Activated T-cell treated with anti-CD3 and anti-CD28 coated beads, Interleukin-2, amount 50 U/mL, for 24 hours (primary cell): ENCODE measurements around the gene ACSS2.
A peak's percentile ranks its signal among the peaks of the same experiment; 100 is the strongest.

Experiments
- DNase-seq: peaks from one replicate; pipeline ENCODE4 v3.0.0-alpha.2; 2020
- H3K27ac Mint-ChIP-seq: 2 replicates; pipeline ENCODE4 v1.8.0; 2020; ENCODE audit warnings: mild to moderate bottlenecking, mixed read lengths
- H3K27me3 Mint-ChIP-seq: 2 replicates; pipeline ENCODE4 v1.8.0; 2020; ENCODE audit warnings: mixed read lengths
- H3K36me3 Mint-ChIP-seq: 2 replicates; pipeline ENCODE4 v1.8.0; 2020; ENCODE audit warnings: low read depth, mixed read lengths
- H3K4me1 Mint-ChIP-seq: 2 replicates; pipeline ENCODE4 v1.8.0; 2020; ENCODE audit warnings: low read depth, mixed read lengths
- H3K4me3 Mint-ChIP-seq: 2 replicates; pipeline ENCODE4 v1.8.0; 2020; ENCODE audit warnings: mild to moderate bottlenecking, moderate library complexity, mixed read lengths
- H3K9me3 Mint-ChIP-seq: 2 replicates; pipeline ENCODE4 v1.8.0; 2020; ENCODE audit warnings: mixed read lengths

The ACSS2 gene

GRCh38 chr20:34915749-34916455, 39.5 kb downstream of the ACSS2 start:
- no peak for DNase-seq
- Mint-ChIP-seq H3K36me3 (peaks cover 10% of the 10 kb centered on the region), H3K27me3 (no peaks in the 10 kb centered on the region), H3K27ac (no peak overlapping the region), H3K9me3 (no peaks in the 10 kb centered on the region), H3K4me3 (no peak overlapping the region), H3K4me1 (peaks cover 34% of the 10 kb centered on the region)

- H3K4me1 Mint-ChIP-seq, result peaks cover 43% of the 10 kb centered on the region
- H3K27me3 Mint-ChIP-seq, result no peaks in the 10 kb centered on the region
- no peak for DNase-seq
- H3K36me3 Mint-ChIP-seq, result peaks cover 10% of the 10 kb centered on the region
- H3K4me3 Mint-ChIP-seq, result no peak overlapping the region
- no peak overlapping the region for H3K27ac Mint-ChIP-seq
- H3K9me3 Mint-ChIP-seq, result no peaks in the 10 kb centered on the region
Measured at GRCh38 chr20:34916774-34917354, 40.5 kb downstream of the ACSS2 start.

GRCh38 chr20:34920055-34920454, 43.6 kb downstream of the ACSS2 start:
- peak overlapping the region; percentile 49 for H3K27ac Mint-ChIP-seq

GRCh38 chr20:34921436-34921835, 45.0 kb downstream of the ACSS2 start:
- H3K4me3 Mint-ChIP-seq, result no peak overlapping the region
- no peaks in the 10 kb centered on the region for H3K9me3 Mint-ChIP-seq
- peaks cover 45% of the 10 kb centered on the region for H3K4me1 Mint-ChIP-seq
- peak overlapping the region; percentile 38 for H3K27ac Mint-ChIP-seq
- no peak for DNase-seq
- no peaks in the 10 kb centered on the region for H3K27me3 Mint-ChIP-seq
- peaks cover 25% of the 10 kb centered on the region for H3K36me3 Mint-ChIP-seq

More at GRCh38 chr20:34920055-34920454, 43.6 kb downstream of the ACSS2 start:
- Mint-ChIP-seq H3K9me3 (no peaks in the 10 kb centered on the region), H3K4me1 (peaks cover 43% of the 10 kb centered on the region), H3K36me3 (peaks cover 13% of the 10 kb centered on the region), H3K4me3 (no peak overlapping the region), H3K27me3 (no peaks in the 10 kb centered on the region)
- no peak for DNase-seq

- DNase-seq, result no peak
- Mint-ChIP-seq H3K9me3 (no peaks in the 10 kb centered on the region), H3K4me3 (no peak overlapping the region), H3K36me3 (peaks cover 38% of the 10 kb centered on the region), H3K4me1 (peaks cover 34% of the 10 kb centered on the region), H3K27me3 (no peaks in the 10 kb centered on the region), H3K27ac (no peak overlapping the region)
Measured at GRCh38 chr20:34922654-34923381, 46.4 kb downstream of the ACSS2 start.

GRCh38 chr20:34923414-34923813, 47.0 kb downstream of the ACSS2 start:
- DNase-seq, result no peak
- H3K27ac Mint-ChIP-seq, result no peak overlapping the region
- peaks cover 44% of the 10 kb centered on the region for H3K36me3 Mint-ChIP-seq
- H3K27me3 Mint-ChIP-seq, result no peaks in the 10 kb centered on the region
- H3K9me3 Mint-ChIP-seq, result no peaks in the 10 kb centered on the region
- H3K4me1 Mint-ChIP-seq, result peaks cover 28% of the 10 kb centered on the region
- no peak overlapping the region for H3K4me3 Mint-ChIP-seq

- DNase-seq, result no peak
- Mint-ChIP-seq H3K4me3 (no peak overlapping the region), H3K27ac (peak overlapping the region; percentile 0), H3K27me3 (no peaks in the 10 kb centered on the region), H3K36me3 (peaks cover 56% of the 10 kb centered on the region), H3K4me1 (peaks cover 16% of the 10 kb centered on the region), H3K9me3 (no peaks in the 10 kb centered on the region)
Measured at GRCh38 chr20:34925341-34925740, 48.9 kb downstream of the ACSS2 start.

- DNase-seq, result no peak
- Mint-ChIP-seq H3K36me3 (peaks cover 56% of the 10 kb centered on the region), H3K27me3 (no peaks in the 10 kb centered on the region), H3K27ac (peak overlapping the region; percentile 27), H3K9me3 (no peaks in the 10 kb centered on the region), H3K4me1 (peaks cover 11% of the 10 kb centered on the region), H3K4me3 (no peak overlapping the region)
Measured at GRCh38 chr20:34925981-34926380, 49.6 kb downstream of the ACSS2 start.

GRCh38 chr20:34926581-34926980, 50.2 kb downstream of the ACSS2 start:
- Mint-ChIP-seq H3K27me3 (no peaks in the 10 kb centered on the region), H3K4me1 (peaks cover 5% of the 10 kb centered on the region), H3K4me3 (no peak overlapping the region), H3K9me3 (no peaks in the 10 kb centered on the region), H3K36me3 (peaks cover 62% of the 10 kb centered on the region), H3K27ac (peak overlapping the region; percentile 20)
- DNase-seq, result no peak

- no peak for DNase-seq
- no peaks in the 10 kb centered on the region for H3K9me3 Mint-ChIP-seq
- H3K27ac Mint-ChIP-seq, result peak overlapping the region; percentile 63
- H3K27me3 Mint-ChIP-seq, result no peaks in the 10 kb centered on the region
- H3K4me1 Mint-ChIP-seq, result peaks cover 3% of the 10 kb centered on the region
- H3K4me3 Mint-ChIP-seq, result no peak overlapping the region
- peaks cover 73% of the 10 kb centered on the region for H3K36me3 Mint-ChIP-seq
Measured at GRCh38 chr20:34927736-34928135, 51.3 kb downstream of the ACSS2 start.

GRCh38 chr20:34928411-34928810, 52.0 kb downstream of the ACSS2 start:
- Mint-ChIP-seq H3K4me3 (no peak overlapping the region), H3K27me3 (no peaks in the 10 kb centered on the region), H3K4me1 (peaks cover 3% of the 10 kb centered on the region), H3K27ac (peak overlapping the region; percentile 63), H3K9me3 (no peaks in the 10 kb centered on the region), H3K36me3 (peaks cover 79% of the 10 kb centered on the region)
- no peak for DNase-seq

- no peaks in the 10 kb centered on the region for H3K4me1 Mint-ChIP-seq
- DNase-seq, result no peak
- H3K36me3 Mint-ChIP-seq, result peaks cover 89% of the 10 kb centered on the region
- H3K27me3 Mint-ChIP-seq, result no peaks in the 10 kb centered on the region
- no peaks in the 10 kb centered on the region for H3K9me3 Mint-ChIP-seq
- H3K27ac Mint-ChIP-seq, result peak overlapping the region; percentile 45
- no peak overlapping the region for H3K4me3 Mint-ChIP-seq
Measured at GRCh38 chr20:34931771-34932170, 55.4 kb downstream of the ACSS2 start.

- Mint-ChIP-seq H3K36me3 (peaks cover 88% of the 10 kb centered on the region), H3K27me3 (no peaks in the 10 kb centered on the region), H3K27ac (no peak overlapping the region), H3K4me1 (no peaks in the 10 kb centered on the region), H3K4me3 (no peak overlapping the region), H3K9me3 (no peaks in the 10 kb centered on the region)
- DNase-seq, result no peak
Measured at GRCh38 chr20:34938466-34939163, 62.2 kb downstream of the ACSS2 start.

- Mint-ChIP-seq H3K36me3 (peaks cover 88% of the 10 kb centered on the region), H3K27ac (peak overlapping the region; percentile 37), H3K27me3 (no peaks in the 10 kb centered on the region), H3K4me3 (no peak overlapping the region), H3K9me3 (no peaks in the 10 kb centered on the region), H3K4me1 (peaks cover 6% of the 10 kb centered on the region)
- no peak for DNase-seq
Measured at GRCh38 chr20:34940081-34940481, 63.7 kb downstream of the ACSS2 start.
